ENCODE measurements around the gene ENSA.
A peak's percentile ranks its signal among the peaks of the same experiment; 100 is the strongest.
"Not testable (repeated sequence)": the region's sequence is repeated elsewhere in the genome, so short reads cannot be mapped to it uniquely, and the experiment has no call there.

ENSA gene

GRCh38 chr1:150575518-150576366 lies 53.7 kb downstream of the ENSA start:
- TF ChIP-seq, protein P1, sequence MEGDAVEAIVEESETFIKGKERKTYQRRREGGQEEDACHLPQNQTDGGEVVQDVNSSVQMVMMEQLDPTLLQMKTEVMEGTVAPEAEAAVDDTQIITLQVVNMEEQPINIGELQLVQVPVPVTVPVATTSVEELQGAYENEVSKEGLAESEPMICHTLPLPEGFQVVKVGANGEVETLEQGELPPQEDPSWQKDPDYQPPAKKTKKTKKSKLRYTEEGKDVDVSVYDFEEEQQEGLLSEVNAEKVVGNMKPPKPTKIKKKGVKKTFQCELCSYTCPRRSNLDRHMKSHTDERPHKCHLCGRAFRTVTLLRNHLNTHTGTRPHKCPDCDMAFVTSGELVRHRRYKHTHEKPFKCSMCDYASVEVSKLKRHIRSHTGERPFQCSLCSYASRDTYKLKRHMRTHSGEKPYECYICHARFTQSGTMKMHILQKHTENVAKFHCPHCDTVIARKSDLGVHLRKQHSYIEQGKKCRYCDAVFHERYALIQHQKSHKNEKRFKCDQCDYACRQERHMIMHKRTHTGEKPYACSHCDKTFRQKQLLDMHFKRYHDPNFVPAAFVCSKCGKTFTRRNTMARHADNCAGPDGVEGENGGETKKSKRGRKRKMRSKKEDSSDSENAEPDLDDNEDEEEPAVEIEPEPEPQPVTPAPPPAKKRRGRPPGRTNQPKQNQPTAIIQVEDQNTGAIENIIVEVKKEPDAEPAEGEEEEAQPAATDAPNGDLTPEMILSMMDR (conservative IDR thresholded peaks at IDR 0.05; ENCODE audit: low read length): no peak
- H3K4me3 ChIP-seq (ENCODE audit: low read length): peak overlapping the region; percentile 99
- peak; percentile 46 for DNase-seq (ENCODE audit: low read depth)

GRCh38 chr1:150575072-150575489 lies 54.3 kb downstream of the ENSA start:
- H3K4me3 ChIP-seq (ENCODE audit: low read length): peak overlapping the region; percentile 99
- TF ChIP-seq, protein P1 (conservative IDR thresholded peaks at IDR 0.05; ENCODE audit: low read length): no peak
- DNase-seq (ENCODE audit: low read depth): peak; percentile 28

- TF ChIP-seq, protein P1 (conservative IDR thresholded peaks at IDR 0.05; ENCODE audit: low read length): no peak
- peak; percentile 40 for DNase-seq (ENCODE audit: low read depth)
- H3K4me3 ChIP-seq (ENCODE audit: low read length): peak overlapping the region; percentile 99
Observed at GRCh38 chr1:150574260-150575071, 54.9 kb downstream of the ENSA start.

- peak; percentile 31 for DNase-seq (ENCODE audit: low read depth)
- H3K4me3 ChIP-seq (ENCODE audit: low read length): not testable (repeated sequence)
Observed at GRCh38 chr1:150573648-150574071, 55.8 kb downstream of the ENSA start.

DNA sequence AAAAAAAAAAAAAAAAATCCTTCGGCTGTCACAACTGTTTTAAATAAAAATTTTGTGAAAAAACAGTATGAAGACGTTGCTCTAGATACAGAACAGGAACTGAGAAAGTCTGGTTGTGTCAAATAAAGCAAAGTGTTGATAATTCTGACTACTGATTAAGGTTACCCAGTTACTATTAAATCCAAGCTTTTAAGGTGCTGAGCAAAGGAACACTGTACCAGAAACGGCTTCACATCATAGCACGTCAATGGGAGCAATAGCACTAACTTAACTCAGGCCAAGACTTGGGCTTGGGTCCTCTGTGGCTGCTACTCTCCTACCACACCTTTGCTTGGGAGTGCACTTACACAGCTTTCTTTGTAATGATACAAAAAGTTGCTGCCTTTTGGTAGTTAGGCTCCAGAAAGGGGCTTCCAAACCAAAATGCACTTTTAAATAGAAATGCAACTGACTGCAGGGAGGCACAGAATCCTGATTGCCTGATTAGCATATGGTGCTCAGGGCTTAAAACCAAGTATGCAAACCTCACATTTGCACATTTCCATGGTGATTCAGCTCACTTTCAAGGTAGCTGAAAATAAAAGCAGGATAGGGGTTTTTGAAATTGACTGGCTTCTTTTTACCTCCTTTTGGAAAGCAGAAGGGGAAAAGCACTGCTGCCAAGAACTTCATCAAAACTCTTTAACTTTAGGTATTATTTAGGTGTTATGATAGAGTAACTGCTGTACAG lies 56.3 kb downstream of the ENSA start:
- TF ChIP-seq, protein P1 (conservative IDR thresholded peaks at IDR 0.05; ENCODE audit: low read length): no peak
- DNase-seq (ENCODE audit: low read depth): peak; percentile 35
- no peak overlapping the region for H3K4me3 ChIP-seq (ENCODE audit: low read length)

Data from AG10803 (cell line).